WTC11 (cell line): ENCODE data around the gene HACD2. TPM values are rescaled to one million over a fixed set of nuclear protein-coding genes. Genes with fewer than 3 reads are reported as not detected.

Experiments used
- ATAC-seq: fragments of 200-7000 bp; cut with Tn5 transposase; 2 replicates; pipeline ENCODE4 v1.10.0; 2021; ENCODE audit warnings: mild to moderate bottlenecking, moderate library complexity
- CTCF ChIA-PET: fragments of 300-600 bp; sonication (Branson Sonifier 250); formaldehyde crosslinking; loops from one replicate; lab custom pipeline; 2021; ENCODE audit warnings: antibody characterized with exemption; lab: Charles Lee
- POLR2A ChIA-PET: fragments of 350-600 bp; sonication (Branson Sonifier 250); formaldehyde crosslinking; loops from one replicate; lab custom pipeline; 2021; ENCODE audit warnings: antibody characterized with exemption; lab: Charles Lee
- DNase-seq: peaks from one replicate; pipeline ENCODE4 v3.0.0; 2021; ENCODE audit warnings: low spot score
- H3K27ac Mint-ChIP-seq: 2 replicates; pipeline ENCODE4 v1.8.0; 2021; ENCODE audit warnings: mixed read lengths
- H3K27me3 Mint-ChIP-seq: 2 replicates; pipeline ENCODE4 v1.8.0; 2021; ENCODE audit warnings: low read depth, mild to moderate bottlenecking, moderate library complexity, mixed read lengths
- H3K36me3 Mint-ChIP-seq: 2 replicates; pipeline ENCODE4 v1.8.0; 2021; ENCODE audit warnings: mixed read lengths
- H3K4me1 Mint-ChIP-seq: 2 replicates; pipeline ENCODE4 v1.8.0; 2022; ENCODE audit warnings: mixed read lengths
- H3K4me3 Mint-ChIP-seq: 2 replicates; pipeline ENCODE4 v1.8.0; 2021; ENCODE audit warnings: mild to moderate bottlenecking, moderate library complexity, mixed read lengths
- H3K9me3 Mint-ChIP-seq: 2 replicates; pipeline ENCODE4 v1.8.0; 2021; ENCODE audit warnings: mixed read lengths
- AFF4 ChIP-seq: sonication (generic); formaldehyde crosslinking; IDR thresholded peaks from 2 replicates; pipeline ENCODE4 v1.8.1; 2023; ENCODE audit warnings: mild to moderate bottlenecking, missing genetic modification reagents, borderline replicate concordance
- EMX1 ChIP-seq: fragments of 250-450 bp; sonication (Bioruptor Pico); IDR thresholded peaks from 2 replicates; pipeline ENCODE4 v1.8.0; 2021; ENCODE audit warnings: mild to moderate bottlenecking
- ESRRA ChIP-seq: sonication (generic); formaldehyde crosslinking; IDR thresholded peaks from 2 replicates; pipeline ENCODE4 v1.8.1; 2022; ENCODE audit warnings: mild to moderate bottlenecking, missing genetic modification reagents, borderline replicate concordance
- FOXP4 ChIP-seq: sonication (generic); formaldehyde crosslinking; IDR thresholded peaks from 2 replicates; pipeline ENCODE4 v1.8.0; 2022; ENCODE audit warnings: mild to moderate bottlenecking, missing genetic modification reagents
- GABPB1 ChIP-seq: sonication (generic); formaldehyde crosslinking; IDR thresholded peaks from 2 replicates; pipeline ENCODE4 v1.8.1; 2023; ENCODE audit warnings: mild to moderate bottlenecking, missing genetic modification reagents
- GTF2I ChIP-seq: fragments of 250-450 bp; sonication (Bioruptor Pico); conservative IDR thresholded peaks from 2 replicates; pipeline ENCODE4 v1.4.0; 2021; ENCODE audit warnings: mild to moderate bottlenecking
- JUN ChIP-seq: sonication (generic); formaldehyde crosslinking; IDR thresholded peaks from 2 replicates; pipeline ENCODE4 v1.8.0; 2023; ENCODE audit warnings: mild to moderate bottlenecking, missing genetic modification reagents
- MAX ChIP-seq: sonication (generic); formaldehyde crosslinking; IDR thresholded peaks from 2 replicates; pipeline ENCODE4 v1.8.0; 2022; ENCODE audit warnings: mild to moderate bottlenecking, missing genetic modification reagents
- NR2C2 ChIP-seq: sonication (generic); formaldehyde crosslinking; IDR thresholded peaks from 2 replicates; pipeline ENCODE4 v1.8.0; 2022; ENCODE audit warnings: mild to moderate bottlenecking, missing genetic modification reagents
- RELA ChIP-seq: sonication (generic); formaldehyde crosslinking; IDR thresholded peaks from 2 replicates; pipeline ENCODE4 v1.8.1; 2022; ENCODE audit warnings: missing genetic modification reagents, mild to moderate bottlenecking, borderline replicate concordance
- SMAD4 ChIP-seq: sonication (generic); formaldehyde crosslinking; IDR thresholded peaks from 2 replicates; pipeline ENCODE4 v1.8.0; 2022; ENCODE audit warnings: mild to moderate bottlenecking, missing genetic modification reagents
- TCF7 ChIP-seq: sonication (generic); formaldehyde crosslinking; IDR thresholded peaks from 2 replicates; pipeline ENCODE4 v1.8.0; 2022; ENCODE audit warnings: mild to moderate bottlenecking, low read depth, missing genetic modification reagents, moderate library complexity
- TP53 ChIP-seq: sonication (generic); formaldehyde crosslinking; IDR thresholded peaks from 2 replicates; pipeline ENCODE4 v1.8.1; 2023; ENCODE audit warnings: mild to moderate bottlenecking, missing genetic modification reagents
- USF1 ChIP-seq: sonication (generic); formaldehyde crosslinking; IDR thresholded peaks from 2 replicates; pipeline ENCODE4 v1.8.0; 2022; ENCODE audit warnings: mild to moderate bottlenecking, missing genetic modification reagents
- USF2 ChIP-seq: sonication (generic); formaldehyde crosslinking; IDR thresholded peaks from 2 replicates; pipeline ENCODE4 v1.8.1; 2023; ENCODE audit warnings: mild to moderate bottlenecking, missing genetic modification reagents, moderate library complexity
- ZBTB43 ChIP-seq: sonication (generic); formaldehyde crosslinking; IDR thresholded peaks from 2 replicates; pipeline ENCODE4 v1.8.1; 2023; ENCODE audit warnings: mild to moderate bottlenecking, missing genetic modification reagents
- ZNF232 ChIP-seq: sonication (generic); formaldehyde crosslinking; IDR thresholded peaks from 2 replicates; pipeline ENCODE4 v1.8.0; 2022; ENCODE audit warnings: mild to moderate bottlenecking, missing genetic modification reagents
- ZNF317 ChIP-seq: sonication (generic); formaldehyde crosslinking; IDR thresholded peaks from 2 replicates; pipeline ENCODE4 v1.8.1; 2023; ENCODE audit warnings: low read depth, mild to moderate bottlenecking, moderate library complexity, missing genetic modification reagents, borderline replicate concordance
- total RNA-seq: library from RNA; stranded (reverse); gene quantifications from 3 replicates; pipeline ENCODE4 v1.2.3, GENCODE V29; 2021

Gene HACD2
- total RNA-seq, 1 experiment from 2014 or later, result 26.1 TPM

- no peak for TF ChIP-seq FOXP4 (CRISPR knock-in tag)
- no peak for TF ChIP-seq ZNF317 (CRISPR knock-in tag)
- TF ChIP-seq MAX (CRISPR knock-in tag), result no peak
Observed at GRCh38 chr3:123449997-123450604, 134.8 kb downstream of the HACD2 start (continued).

GRCh38 chr3:123449102-123449996 is 135.5 kb downstream of the HACD2 start:
- Mint-ChIP-seq H3K9me3 (no peaks in the 10 kb centered on the region), H3K4me3 (peak overlapping the region; percentile 69), H3K27me3 (peaks cover 49% of the 10 kb centered on the region), H3K4me1 (peaks cover 17% of the 10 kb centered on the region), H3K36me3 (no peaks in the 10 kb centered on the region), H3K27ac (no peak overlapping the region)
- TF ChIP-seq GTF2I (CRISPR knock-in tag), result no peak
- no peak for TF ChIP-seq TCF7 (CRISPR knock-in tag)
- no peak for TF ChIP-seq JUN (CRISPR knock-in tag)
- no peak for TF ChIP-seq ESRRA (CRISPR knock-in tag)
- TF ChIP-seq AFF4 (CRISPR knock-in tag), result no peak
- TF ChIP-seq RELA (CRISPR knock-in tag), result no peak
- TF ChIP-seq GABPB1 (CRISPR knock-in tag), result no peak
- no peak for TF ChIP-seq SMAD4
- TF ChIP-seq FOXP4 (CRISPR knock-in tag), result no peak
- ATAC-seq (peak; percentile 33), DNase-seq (peak; percentile 50)
- ChIA-PET POLR2A (no interaction called here), CTCF (interaction anchor here (0.6 to 4.6 kb wide), 30 partner anchors 9 to 381 kb away, joined by 3 to 56 read pairs (median 4); no protein-coding TSS in a partner anchor)

GRCh38 chr3:123448536-123449101 is 136.2 kb downstream of the HACD2 start, which contains the start of gene ADCY5:
Gene ADCY5, minus strand, starts transcription at chr3:123449090. Its CDS starts 545 bp downstream, at chr3:123448545.
- no peaks in the 10 kb centered on the region for H3K36me3 Mint-ChIP-seq
- ChIA-PET POLR2A (no interaction called here), CTCF (interaction anchor here (0.6 to 4.6 kb wide), 33 partner anchors 9 to 380 kb away, joined by 3 to 56 read pairs (median 4); no protein-coding TSS in a partner anchor)
- H3K27ac Mint-ChIP-seq, result no peak within 1 kb of the TSS
- peaks cover 48% of the 10 kb centered on the region for H3K27me3 Mint-ChIP-seq
- H3K4me1 Mint-ChIP-seq, result peaks cover 16% of the 10 kb centered on the region
- peak within 1 kb of the TSS; percentile 69 for H3K4me3 Mint-ChIP-seq
- ATAC-seq, result peak; percentile 7
- peak; percentile 52 for DNase-seq
- no peaks in the 10 kb centered on the region for H3K9me3 Mint-ChIP-seq
- TF ChIP-seq ZNF232 (CRISPR knock-in tag) (peak; percentile 41; the same call in 1 of the 2 replicates), USF2 (CRISPR knock-in tag) (no peak), ZBTB43 (no peak), USF1 (peak; percentile 55; the same call in 1 of the 2 replicates), EMX1 (CRISPR knock-in tag) (no peak), NR2C2 (0 out of 2 replicates have a peak, but pooled peaks have one; percentile 38), TP53 (CRISPR knock-in tag) (peak; percentile 91)
